NCI-H1694 treated with DMSO at 0.1 percent for 48 hours (cell line): Measurements from ENCODE around the gene STX7.

Experiments
- DNase-seq: peaks from one replicate; lab custom pipeline; 2025; lab: John Stamatoyannopoulos, UW

STX7 gene

DNA sequence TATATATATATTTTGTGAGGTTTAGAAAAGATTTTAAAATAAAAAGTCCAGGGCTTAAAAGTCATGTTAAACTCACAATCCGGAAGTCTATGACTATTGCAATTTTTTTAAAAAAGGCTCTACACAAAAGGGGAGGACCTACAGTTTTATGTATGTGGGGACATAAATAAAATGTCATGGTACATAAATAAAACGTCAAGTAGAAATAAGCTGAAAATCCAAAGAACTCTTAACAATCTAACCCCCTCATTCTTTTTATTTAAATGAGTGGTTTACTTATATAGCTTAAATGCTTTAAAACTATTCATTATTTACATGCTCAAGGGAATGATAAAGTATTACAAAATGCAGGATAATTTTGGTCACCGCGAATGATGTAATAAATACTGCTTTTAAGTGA lies 36.2 kb downstream of the STX7 start:
- DNase-seq, result no peak

DNA sequence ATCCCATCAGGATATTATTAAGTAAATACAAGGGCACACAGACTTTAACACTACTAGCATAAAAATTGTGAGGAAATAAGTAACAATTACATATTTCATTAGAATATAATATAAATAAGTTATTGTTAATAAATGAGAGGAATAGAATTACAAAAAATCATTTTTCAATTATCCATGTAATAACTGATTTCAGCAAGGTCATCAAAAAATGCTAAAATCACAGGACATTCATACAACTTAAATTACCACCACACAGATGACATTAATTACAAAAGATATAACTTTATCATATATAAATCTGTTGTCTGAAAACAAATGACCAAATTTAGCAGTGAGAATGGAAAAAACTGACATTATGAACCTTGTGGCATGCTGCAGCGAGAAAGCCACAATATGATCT lies 37.0 kb downstream of the STX7 start:
- no peak for DNase-seq

DNA sequence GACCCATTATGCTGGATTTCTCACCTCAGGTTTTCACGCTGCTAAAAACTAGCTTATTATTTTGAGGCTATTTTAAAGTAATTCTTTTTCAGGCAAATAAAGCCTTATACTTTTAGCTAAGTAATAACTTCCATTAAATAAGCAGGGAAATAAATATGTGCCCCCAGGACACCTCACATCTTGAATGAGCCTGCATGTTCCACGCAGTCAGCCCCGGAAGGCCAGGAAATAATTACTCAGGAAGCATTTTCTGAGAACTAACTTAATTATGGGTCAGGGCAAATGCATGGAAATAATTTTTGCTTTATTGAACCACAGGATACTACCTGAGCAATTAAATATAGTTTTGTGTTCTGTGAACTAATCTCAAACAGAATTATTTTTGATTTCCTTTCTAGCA lies 41.1 kb downstream of the STX7 start:
- DNase-seq, result no peak

DNA sequence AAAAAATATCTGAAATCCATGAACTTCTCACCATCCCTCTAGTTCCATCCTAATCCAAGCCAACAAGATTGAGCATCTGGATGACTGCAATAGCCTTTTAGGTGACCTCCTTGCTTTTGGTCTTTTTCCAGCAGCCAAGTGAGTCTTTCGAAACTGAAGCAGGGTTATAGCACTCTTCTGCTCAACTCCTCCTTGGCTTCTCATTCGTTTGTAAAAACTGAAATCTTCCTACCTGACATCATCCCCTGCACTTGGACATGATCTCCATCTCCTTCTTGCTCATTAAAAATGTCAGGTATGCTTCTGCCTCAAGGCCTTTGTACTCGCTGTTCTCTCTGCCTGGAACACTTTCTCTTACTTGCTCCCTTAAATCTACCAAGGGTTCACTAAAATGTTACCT lies 46.0 kb downstream of the STX7 start:
- DNase-seq, result no peak

DNA sequence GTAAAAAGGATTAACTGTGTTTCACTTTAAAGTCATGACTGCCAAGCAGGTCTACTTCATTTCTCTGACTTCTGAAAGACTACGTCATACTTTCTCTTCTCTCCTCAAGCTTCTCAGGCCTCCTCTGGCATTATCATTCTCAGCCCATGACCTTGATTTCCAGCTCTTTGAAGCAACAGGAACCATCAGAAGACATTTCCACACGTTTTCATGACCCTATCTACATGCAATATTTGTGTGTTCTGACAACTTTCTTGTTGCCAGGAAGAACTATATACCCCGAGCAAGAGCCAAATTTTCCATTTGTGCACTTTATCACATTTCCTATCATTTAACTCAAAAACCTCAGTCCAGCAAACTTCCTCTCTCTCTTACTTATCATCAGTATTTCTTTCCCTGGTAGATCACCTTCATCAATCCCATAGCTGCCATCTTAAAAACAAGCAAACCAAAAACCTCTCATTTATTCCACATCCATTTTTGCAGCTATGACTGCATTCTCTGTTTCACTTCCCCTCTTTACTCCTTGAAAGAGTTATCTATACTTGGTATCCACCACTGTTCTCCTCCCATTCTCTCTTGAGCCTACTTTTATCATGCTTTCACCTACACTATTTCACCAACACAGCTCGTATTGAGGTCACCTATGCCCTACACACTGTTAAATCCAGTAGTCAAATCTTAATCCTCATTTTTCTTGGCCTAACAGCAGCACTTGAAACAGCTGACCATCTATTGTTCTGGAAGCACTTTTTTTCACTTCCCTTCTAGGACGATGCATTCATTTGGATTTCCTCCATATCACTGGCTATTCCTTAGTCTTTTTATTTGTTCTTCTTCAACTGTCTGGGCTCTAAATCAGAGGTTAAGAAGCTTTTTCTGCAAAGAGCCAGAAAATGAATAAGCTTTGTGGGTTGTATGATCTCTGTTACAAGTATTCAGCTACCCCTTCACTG lies 47.1 kb downstream of the STX7 start:
- DNase-seq, result no peak

DNA sequence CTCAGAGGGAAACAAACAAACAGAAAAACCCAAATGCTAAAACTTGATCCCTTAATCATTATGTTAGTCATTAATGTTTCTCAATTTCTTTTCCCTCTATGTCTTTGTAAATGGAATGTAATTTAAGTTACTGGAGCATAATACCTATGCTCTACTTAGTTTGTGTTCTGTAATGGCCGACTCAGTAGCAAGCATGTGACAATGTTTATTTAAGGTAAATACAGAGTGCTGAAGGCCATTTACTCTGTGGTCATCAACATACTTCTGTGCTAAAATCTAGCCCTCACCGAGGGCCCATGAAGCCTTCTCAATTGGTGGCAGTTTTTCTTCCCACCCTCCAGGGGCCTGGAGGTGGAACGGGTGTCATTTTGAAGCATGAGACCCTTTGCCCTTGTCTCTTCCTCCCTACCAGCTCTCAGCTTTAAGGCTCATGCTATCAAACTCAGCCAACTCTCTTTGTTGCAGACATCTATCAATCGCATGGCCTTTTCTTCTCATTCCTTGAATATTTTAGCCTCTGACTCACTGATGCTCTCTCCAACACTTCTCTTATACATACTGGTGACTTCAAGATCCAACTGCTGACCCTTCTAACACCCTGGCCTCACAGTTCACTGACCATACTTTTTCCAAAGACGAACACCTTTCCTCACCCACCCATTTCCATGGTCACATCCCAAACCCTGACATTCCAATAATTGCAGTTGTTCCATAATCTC lies 48.2 kb downstream of the STX7 start:
- DNase-seq, result no peak

DNA sequence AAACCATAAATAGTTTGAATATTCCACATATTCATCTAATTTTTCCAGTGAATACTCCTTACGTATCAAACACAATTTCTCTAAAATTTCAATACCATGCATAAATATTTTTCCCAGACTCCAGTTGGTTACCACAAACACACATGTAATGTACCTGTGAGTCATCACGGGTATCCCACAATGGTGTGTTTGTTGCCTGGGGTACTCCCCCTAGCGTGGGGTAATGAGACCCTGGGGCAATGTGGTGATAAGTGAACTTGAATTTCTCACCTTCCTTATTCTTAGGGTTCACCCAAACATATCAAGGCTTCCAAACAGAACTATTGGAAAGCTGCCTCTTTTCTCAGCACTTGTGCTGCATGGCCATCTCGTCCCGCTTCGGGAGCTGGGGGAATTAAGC lies 51.0 kb downstream of the STX7 start:
- no peak for DNase-seq

DNA sequence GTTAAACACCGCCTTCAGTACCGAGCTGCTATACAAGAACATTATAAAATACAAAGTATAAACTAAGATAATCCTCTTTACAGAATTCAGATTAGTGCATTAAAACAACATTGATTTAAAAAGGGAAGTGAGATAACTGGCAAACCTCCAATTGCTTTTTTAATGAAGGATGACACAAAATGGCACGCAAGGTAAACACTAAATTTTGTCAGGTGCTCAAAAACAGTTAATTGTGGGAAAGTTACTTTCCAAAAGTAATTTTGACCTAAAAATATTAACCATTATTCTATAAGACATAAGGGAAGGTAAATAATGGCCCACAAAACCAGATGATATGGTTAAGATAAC lies 53.3 kb downstream of the STX7 start:
- DNase-seq, result no peak

DNA sequence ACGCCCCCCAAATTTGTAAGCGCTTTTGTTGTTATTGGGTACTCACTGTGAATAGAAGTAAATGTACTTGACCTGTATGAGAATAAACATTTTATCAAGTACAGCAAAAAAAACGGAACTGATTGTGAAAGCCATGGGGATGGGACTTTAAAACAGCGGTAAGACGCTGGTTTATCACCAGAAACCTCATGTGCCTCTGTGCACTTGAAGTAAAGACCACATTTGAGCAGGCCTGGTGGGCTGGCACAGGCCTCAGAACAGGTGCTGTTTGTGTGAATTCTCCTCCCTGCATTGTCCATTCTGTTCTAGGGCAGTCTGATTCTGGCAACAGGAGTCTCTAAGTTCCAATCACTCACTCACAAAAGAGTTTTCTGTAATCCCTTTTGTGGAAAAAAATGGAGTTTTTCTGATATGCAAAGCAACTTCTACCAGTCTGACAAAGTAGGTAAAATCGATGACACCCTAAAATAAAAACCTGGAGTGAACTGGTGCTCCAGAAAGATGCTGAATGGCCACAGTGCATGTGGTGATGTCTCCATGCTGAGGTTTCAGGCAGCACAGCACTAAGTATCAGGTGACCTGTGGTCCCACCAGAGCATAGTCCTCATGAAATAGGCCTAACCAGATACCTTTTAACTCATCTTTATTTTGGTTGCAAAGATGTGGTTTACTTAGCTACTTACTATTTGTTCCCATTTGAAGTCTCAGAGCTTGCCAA lies 53.9 kb downstream of the STX7 start:
- DNase-seq, result no peak

DNA sequence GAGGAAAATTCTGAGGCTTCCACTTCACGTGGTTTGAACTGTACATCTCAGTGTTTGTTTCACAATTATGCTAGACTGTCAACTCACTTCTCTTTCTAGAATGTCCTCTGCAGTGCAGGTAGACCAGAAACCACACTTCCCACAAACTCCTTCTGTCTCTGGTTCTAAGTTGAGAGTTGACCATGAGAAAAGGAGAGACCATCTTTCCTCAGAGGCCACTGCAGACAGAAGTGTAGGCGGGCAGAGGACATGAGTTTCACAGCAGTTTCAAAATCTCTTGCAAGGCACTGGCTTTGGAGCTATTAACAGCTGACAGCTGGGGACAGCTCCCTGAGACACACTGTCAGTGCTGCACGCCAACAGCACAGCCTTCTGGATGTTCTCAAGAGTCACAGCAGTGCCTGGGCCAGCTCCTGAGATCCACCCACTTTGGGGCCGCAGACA lies 56.2 kb downstream of the STX7 start:
- DNase-seq, result no peak

DNA sequence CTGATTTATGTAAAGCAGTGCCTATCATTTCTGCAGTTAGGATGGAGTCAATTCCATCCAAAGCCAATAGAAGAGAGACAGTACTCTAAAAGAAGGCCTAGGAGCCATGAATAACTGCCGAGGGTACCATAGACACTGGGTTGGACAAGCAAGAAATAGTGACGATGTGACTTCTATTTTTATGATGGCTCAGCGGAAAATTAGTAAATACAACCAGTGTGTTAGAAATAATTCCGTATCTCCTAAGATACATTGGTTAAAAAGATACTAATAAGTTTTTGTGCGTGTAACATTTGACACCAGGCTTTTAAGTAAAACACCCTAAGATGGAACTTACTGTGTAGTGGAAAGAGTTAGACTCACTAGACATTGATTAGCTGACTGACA lies 66.1 kb downstream of the STX7 start:
- DNase-seq, result no peak

DNA sequence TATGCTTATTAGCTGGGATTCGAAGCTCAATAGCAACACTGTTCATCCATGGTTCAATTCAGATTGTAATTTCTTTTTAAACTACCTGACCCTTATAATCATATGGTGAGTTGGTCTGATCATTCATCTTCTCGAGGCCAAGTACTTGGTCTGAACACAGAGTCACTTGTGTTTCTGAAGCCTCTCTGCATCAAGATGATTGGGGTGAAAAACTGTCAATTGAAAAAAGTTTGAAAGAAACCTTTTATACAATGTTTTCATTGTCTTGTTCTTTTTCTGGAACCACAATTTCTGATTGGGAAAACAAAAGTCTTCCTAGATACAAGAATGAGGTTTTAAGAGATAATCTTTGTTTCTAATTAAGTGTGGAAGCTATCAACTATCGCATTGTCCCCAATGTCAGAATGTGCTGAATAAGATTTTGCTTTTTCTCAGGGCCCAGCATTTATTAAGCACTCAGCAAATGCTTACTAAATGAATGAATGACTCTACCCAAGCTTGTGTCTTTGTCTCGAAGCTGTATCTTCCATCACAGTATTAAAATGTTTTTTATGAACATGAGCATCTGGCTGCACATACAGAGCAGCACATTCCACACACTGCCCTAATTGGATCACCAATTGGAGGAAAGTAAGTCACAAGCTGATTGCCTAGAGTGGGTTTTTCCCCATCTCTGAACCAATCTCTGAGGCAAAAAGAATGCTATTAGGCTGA lies 66.6 kb downstream of the STX7 start:
- DNase-seq, result no peak

DNA sequence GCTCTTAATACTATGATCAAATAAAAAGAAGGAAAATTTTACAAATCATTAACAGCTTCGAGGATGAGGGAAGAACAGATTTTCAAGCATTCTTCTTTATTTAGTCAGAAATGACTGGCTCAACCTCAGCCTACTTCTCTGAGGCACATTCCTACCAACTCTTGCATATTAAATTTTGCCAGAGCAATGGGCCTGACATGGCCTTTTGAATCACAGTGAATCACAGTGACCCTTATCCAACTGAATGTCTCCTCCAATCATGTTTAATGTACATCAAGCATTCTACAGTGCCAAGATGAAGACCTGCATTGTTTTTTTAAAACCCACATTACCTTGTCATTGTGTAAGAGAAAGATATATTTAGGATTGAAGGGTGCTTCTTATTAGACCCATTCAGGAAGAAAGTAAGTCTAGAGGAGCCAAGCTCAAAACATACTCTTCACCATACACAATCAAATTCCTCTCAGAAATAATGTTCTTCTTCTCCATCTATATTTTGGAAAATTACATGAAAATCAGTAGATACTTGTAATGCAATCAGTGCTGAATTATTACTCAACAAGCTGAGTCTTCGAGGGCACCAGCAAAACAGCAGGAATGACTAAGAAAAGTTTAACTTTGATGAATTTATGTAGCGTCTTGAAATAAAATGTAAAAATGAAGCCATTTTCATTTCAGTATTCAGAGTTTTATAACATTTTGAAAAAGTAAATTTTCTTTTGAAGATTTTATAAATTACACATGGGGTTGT lies 67.5 kb downstream of the STX7 start:
- no peak for DNase-seq

DNA sequence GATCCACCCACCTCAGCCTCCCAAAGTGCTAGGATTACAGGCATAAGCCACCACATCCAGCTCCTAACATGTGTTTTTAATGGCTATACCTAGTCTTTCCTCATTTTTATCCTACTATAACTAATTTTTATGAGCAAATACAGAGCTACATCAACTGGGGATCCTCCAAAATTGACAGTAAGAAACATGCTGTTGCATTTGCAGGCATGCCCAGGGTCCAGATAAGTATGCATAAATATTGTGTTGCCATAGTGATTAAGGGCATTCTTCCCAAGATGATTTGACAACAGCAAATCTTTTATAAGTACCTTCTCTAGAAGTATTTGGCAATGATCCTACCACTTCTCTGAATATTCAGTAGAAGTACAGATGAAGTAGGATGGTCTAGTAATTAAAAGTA lies 69.7 kb downstream of the STX7 start:
- no peak for DNase-seq

DNA sequence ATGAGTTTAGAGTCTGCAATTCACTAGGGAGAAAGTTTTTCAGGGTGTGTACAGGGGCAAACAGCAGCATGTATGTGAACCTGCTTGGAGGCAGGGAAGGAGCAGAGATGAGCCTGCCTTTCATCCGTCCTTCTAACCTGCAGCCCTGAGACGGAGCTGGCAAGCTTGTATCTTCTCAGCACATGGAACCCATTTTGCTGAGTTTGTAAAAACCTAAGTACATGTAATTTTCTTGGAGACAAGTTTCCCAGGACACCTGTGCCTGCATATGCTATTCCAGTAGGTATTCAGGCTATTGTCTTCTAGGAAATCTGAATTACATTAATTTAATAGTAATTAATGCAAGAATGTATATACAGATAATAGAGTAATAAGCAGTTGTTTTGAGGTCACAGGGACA lies 82.8 kb downstream of the STX7 start:
- no peak for DNase-seq

DNA sequence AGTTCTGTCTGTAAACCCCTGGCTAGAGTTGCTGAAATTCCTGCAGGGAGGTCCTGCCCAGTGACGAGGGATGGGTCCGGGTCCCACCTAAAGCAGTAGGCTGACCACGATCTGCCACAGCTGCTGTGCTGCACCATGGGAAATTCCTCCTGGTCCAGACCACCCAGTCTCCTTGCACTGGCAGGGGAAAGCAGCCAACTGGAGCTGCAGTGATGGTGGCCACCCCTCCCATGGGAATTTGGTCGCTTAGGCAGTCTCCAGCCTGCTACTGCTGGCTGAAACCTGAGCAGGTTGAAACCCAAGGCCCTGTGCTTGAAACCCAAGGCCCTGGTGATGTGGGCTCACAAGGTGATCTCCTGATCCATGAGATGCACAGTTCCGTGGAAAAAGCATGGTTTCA lies 87.7 kb downstream of the STX7 start:
- no peak for DNase-seq

DNA sequence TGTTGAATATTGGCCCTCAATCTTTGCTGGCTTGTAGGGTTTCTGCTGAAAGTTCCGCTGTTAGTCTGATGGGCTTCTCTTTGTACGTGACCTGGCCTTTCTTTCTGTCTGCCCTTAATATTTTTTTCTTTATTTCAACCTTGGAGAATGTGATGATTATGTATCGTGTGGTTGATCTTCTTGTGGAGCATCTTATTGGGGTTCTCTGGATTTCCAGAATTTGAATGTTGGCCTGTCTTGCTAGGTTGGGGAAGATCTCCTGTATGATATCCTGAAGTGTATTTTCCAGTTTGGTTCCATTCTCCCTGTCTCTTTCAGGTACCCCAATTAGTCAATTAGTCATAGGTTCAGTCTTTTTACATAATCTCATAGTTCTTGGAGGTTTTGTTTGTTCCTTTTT lies 89.1 kb downstream of the STX7 start:
- DNase-seq, result no peak

DNA sequence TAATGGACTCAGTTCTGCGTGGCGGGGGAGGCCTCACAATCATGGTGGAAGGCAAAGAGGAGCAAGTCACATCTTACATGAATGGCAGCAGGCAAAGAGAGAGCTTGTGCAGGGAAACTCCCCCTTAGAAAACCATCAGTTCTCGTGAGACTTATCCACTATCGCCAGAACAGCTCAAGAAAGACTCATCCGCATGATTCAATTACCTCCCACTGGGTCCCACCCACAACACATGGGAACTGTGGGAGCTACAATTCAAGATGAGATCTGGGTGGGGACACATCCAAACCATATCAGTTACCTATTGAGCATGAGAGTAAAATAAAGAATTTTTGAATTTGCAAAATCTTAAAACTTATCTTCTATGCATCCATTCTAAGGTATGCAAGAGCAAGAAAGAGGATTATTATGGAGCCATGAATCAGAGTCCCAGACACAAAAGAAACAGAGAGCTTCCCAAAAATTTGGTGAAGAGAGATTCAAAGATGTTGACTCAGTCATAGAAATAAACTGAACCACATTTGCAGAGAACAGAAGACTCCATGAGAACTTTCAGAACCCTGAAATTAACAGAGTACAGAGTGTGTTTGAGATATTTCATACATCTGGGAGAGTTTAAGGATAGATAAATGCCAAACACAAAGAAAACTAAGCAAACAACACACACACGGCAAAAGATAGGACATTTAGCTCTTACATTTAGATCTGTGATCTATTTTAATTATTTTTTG lies 94.5 kb downstream of the STX7 start:
- no peak for DNase-seq

DNA sequence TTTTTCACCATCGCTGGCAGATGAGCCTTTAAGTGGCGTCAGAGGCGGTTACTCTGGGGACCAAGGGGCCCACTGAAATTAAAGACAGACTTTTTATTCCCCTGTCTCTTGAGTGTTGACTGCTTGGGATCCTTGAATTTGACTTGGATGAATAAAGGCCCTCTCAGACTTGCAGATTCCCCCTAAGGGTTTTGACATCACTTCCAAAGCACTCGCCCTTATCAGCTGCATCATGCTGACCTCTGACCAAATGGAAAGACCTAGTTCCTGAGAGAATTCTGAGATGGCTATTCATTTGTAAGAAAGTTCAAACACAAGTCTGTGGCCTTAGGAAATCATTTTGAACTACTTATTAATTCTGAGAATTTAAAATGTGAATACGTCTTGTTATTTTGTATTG lies 98.2 kb downstream of the STX7 start:
- no peak for DNase-seq

DNA sequence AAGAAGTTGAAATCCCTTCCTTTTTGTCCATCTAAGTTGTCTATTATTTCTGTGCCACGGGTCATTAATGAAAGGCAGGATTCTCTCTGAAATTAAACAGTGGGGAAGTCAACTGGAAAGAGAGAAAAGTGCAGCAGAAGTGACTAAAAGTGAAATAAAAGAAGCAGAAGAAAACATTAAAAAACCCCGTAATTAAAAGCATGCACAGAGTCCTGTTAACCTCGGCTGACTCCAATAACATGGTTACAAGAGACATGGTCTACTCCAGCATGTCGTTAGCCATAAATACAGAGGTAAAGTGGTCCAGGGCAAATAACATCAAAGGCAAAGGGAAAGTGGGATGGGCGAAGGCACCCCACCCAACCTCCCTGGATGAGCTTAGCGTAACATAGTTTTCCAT lies 98.6 kb downstream of the STX7 start:
- no peak for DNase-seq

DNA sequence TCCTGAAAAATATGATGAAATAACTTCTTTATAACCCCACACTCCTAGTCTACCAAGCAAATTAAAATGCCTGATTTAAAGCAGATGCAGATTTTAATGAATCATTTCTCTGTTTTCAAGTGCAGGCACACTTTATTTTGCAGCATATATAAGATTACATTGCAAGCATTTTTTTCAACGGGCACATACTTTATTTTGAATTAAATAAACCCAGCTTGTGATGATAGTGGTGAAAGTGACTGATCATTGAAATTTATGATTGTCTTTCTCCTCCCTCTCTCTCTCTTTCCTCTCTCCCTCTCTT lies 99.5 kb downstream of the STX7 start:
- DNase-seq, result no peak
